ENCODE results near the gene REP15. TPM values are rescaled to one million over a fixed set of nuclear protein-coding genes. Genes with fewer than 3 reads are reported as not detected.

Gene REP15
- total and polyA plus RNA-seq, 2 of the 8 experiments (the other 6 are each of a cell fraction or from before 2014, with no cell fraction given) = 0.06 to 0.73 TPM

DNA sequence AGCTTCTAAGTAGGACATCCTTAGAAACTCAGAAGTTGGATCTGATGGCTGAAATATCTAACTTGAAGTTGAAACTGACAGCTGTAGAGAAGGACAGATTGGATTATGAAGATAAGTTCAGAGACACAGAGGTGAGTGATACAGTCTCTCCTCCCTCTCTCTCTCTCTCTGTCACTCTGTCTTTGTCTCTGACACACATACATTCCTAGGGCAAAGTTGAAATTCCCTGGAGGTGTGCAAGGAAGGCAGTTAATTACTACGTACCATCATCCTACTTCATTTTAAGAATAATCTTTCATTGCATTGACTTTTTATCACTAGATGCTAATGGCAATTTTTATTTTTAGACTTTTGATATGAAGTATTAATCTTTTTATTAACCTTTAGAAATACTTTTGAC, 46.2 kb upstream of the REP15 start:
- no peak overlapping the region for H2BK120ac ChIP-seq (replicated peaks; ENCODE audit: low read depth, low read length)
- no peak overlapping the region for H3K14ac ChIP-seq (ENCODE audit: insufficient read length)
- no peak overlapping the region for H3K27ac ChIP-seq (ENCODE audit: low read depth, low read length)
- no peak overlapping the region for H3K9ac ChIP-seq (replicated peaks in 1 of 4; ENCODE audit: extremely low read depth in 1 of 4, low read depth in 3 of 4, low read length in 3 of 4)
- FAIRE-seq (no peak), DNase-seq (ENCODE audit: low read depth in 1 of 2, low spot score in 2 of 2) (no peak)
- H3K4me3 ChIP-seq (ENCODE audit: extremely low read depth in 1 of 4, insufficient read depth in 2 of 4, low read depth in 3 of 4, low read length in 4 of 4) = no peak overlapping the region
- H3K4me2 ChIP-seq (ENCODE audit: insufficient read depth in 1 of 2, low read depth in 2 of 2, low read length in 2 of 2) = no peak overlapping the region
- no peak overlapping the region for H2BK20ac ChIP-seq (ENCODE audit: low read length)
- ChIA-PET POLR2A (ENCODE audit: partially characterized antibody) (no interaction called here), CTCF (ENCODE audit: partially characterized antibody) (interaction anchor here (1.2 kb wide), 2 partner anchors 14 to 88 kb away, joined by 3 to 4 read pairs; no protein-coding TSS in a partner anchor)
- H3K4ac ChIP-seq (replicated peaks; ENCODE audit: insufficient read length, low read depth, low read length) = no peak overlapping the region
- no peak overlapping the region for H2AK5ac ChIP-seq (ENCODE audit: low read depth, low read length)
- H4K20me1 ChIP-seq (replicated peaks in 1 of 2; ENCODE audit: control insufficient read depth in 1 of 2, insufficient read depth in 2 of 2, low read length in 2 of 2) = no peaks in the 10 kb centered on the region
- H3K4me1 ChIP-seq (replicated peaks in 1 of 4; ENCODE audit: control insufficient read depth in 3 of 4, insufficient read depth in 4 of 4, low read length in 3 of 4) = no peaks in the 10 kb centered on the region
- no peak overlapping the region for H4K91ac ChIP-seq (replicated peaks; ENCODE audit: insufficient read length, low read length)
- H4K8ac ChIP-seq (ENCODE audit: extremely low read depth, insufficient read depth, low read length) = no peak overlapping the region
- H3K18ac ChIP-seq (ENCODE audit: extremely low read depth, low read length) = no peak overlapping the region
- no peaks in the 10 kb centered on the region for H3K23me2 ChIP-seq (ENCODE audit: low read depth, low read length)
- H2BK15ac ChIP-seq (ENCODE audit: low read length) = no peak overlapping the region
- no peak overlapping the region for H3K56ac ChIP-seq (replicated peaks; ENCODE audit: insufficient read length, low read depth, low read length)
- H3K36me3 ChIP-seq (ENCODE audit: control insufficient read depth in 2 of 4, insufficient read depth in 4 of 4, low read length in 3 of 4) = no peaks in the 10 kb centered on the region
- H2BK5ac ChIP-seq (ENCODE audit: low read depth, low read length) = no peak overlapping the region
- H3K9me3 ChIP-seq (ENCODE audit: insufficient read depth in 2 of 2, low read depth in 1 of 2, low read length in 1 of 2) = no peaks in the 10 kb centered on the region
- H4K5ac ChIP-seq (ENCODE audit: insufficient read length, low read depth, low read length) = no peak overlapping the region
- H2BK12ac ChIP-seq (ENCODE audit: low read depth, low read length) = no peak overlapping the region
- H3K79me1 ChIP-seq (ENCODE audit: low read depth, low read length) = no peaks in the 10 kb centered on the region
- H3K23ac ChIP-seq (ENCODE audit: insufficient read length) = no peak overlapping the region
- no peak overlapping the region for H2AFZ ChIP-seq (ENCODE audit: low read length)
- 78% methylated on average over 1 of the region's 1 CpG; no CpG with 5 or more reads in 1 of the 2 experiments for WGBS, 2 experiments (ENCODE audit: extremely low coverage in 1 of 2, insufficient coverage in 1 of 2, insufficient read length in 1 of 2, insufficient replicate concordance in 2 of 2, low coverage in 1 of 2, low lambda C conversion rate in 2 of 2, missing lambda C conversion rate in 1 of 2)
- no peaks in the 10 kb centered on the region for H3K79me2 ChIP-seq (ENCODE audit: control insufficient read depth in 1 of 2, insufficient read depth in 2 of 2, low read length in 2 of 2)
- no peaks in the 10 kb centered on the region for H3K27me3 ChIP-seq (replicated peaks in 1 of 4; ENCODE audit: control insufficient read depth in 3 of 4, extremely low read depth in 1 of 4, insufficient read depth in 3 of 4, low read length in 3 of 4)
- TF ChIP-seq FOSL1 (IDR thresholded peaks at IDR 0.05; ENCODE audit: insufficient read depth, low read depth, low read length) (no peak), CBX8 (IDR thresholded peaks at IDR 0.05; ENCODE audit: borderline replicate concordance, low read depth, low read length) (no peak), BACH1 (IDR thresholded peaks at IDR 0.05; ENCODE audit: low read length) (no peak), SP1 (IDR thresholded peaks at IDR 0.05; ENCODE audit: low read depth, low read length) (no peak), SUZ12 (IDR thresholded peaks at IDR 0.05; ENCODE audit: low read length) (no peak)
